Measurements from ENCODE around the gene FAM110D. TPM values are rescaled to one million over a fixed set of nuclear protein-coding genes. Genes with fewer than 3 reads are reported as not detected.

FAM110D gene
- total RNA-seq, 1 experiment from 2014 or later = 0.55 TPM

- Mint-ChIP-seq H3K36me3 (0 out of 2 replicates have a peak, but pooled peaks cover 5% of the 10 kb centered on the region), H3K9me3 (no peaks in the 10 kb centered on the region), H3K27me3 (ENCODE audit: low read depth) (no peaks in the 10 kb centered on the region), H3K4me3 (no peak overlapping the region), H3K4me1 (peaks cover 10% of the 10 kb centered on the region), H3K27ac (no peak overlapping the region)
- DNase-seq (ENCODE audit: low spot score) (no peak), ATAC-seq (no peak)
- ChIA-PET CTCF (interaction anchor here (1.1 to 3.6 kb wide), 4 partner anchors 9 to 104 kb away, joined by 3 to 25 read pairs (median 6); partner anchors contain the start of genes CATSPER4 and ZNF593), POLR2A (no interaction called here)
- TF ChIP-seq NR3C1 (CRISPR knock-in tag; conservative IDR thresholded peaks at IDR 0.05; ENCODE audit: low read depth) (no peak), HMGA2 (CRISPR knock-in tag; IDR thresholded peaks at IDR 0.05) (no peak), ZNF425 (CRISPR knock-in tag; conservative IDR thresholded peaks at IDR 0.05) (no peak), ATF1 (CRISPR knock-in tag; IDR thresholded peaks at IDR 0.05) (no peak), ZNF263 (CRISPR knock-in tag; IDR thresholded peaks at IDR 0.05; ENCODE audit: low read depth) (no peak), PRDM15 (CRISPR knock-in tag; IDR thresholded peaks at IDR 0.05) (no peak), RORB (CRISPR knock-in tag; IDR thresholded peaks at IDR 0.05) (no peak), IRF1 (CRISPR knock-in tag; IDR thresholded peaks at IDR 0.05) (no peak), FOXP1 (CRISPR knock-in tag; IDR thresholded peaks at IDR 0.05; ENCODE audit: borderline replicate concordance) (no peak), ZNF532 (CRISPR knock-in tag; IDR thresholded peaks at IDR 0.05; ENCODE audit: borderline replicate concordance) (no peak)
Observed at GRCh38 chr1:26181586-26182382, 22.9 kb downstream of the FAM110D start.

- POLR2A ChIA-PET = no interaction called here
- ATAC-seq (no peak), DNase-seq (ENCODE audit: low spot score) (no peak)
- H3K27me3 Mint-ChIP-seq (ENCODE audit: low read depth) = no peaks in the 10 kb centered on the region
- H3K27ac Mint-ChIP-seq = no peak overlapping the region
- H3K36me3 Mint-ChIP-seq = 0 out of 2 replicates have a peak, but pooled peaks cover 5% of the 10 kb centered on the region
- TF ChIP-seq HMGA2 (CRISPR knock-in tag; IDR thresholded peaks at IDR 0.05) = no peak
- CTCF ChIA-PET = interaction anchor here (1.1 to 3.6 kb wide), 3 partner anchors 8 to 51 kb away, joined by 3 to 25 read pairs (median 4); partner anchors contain the start of genes CATSPER4 and ZNF593
- no peaks in the 10 kb centered on the region for H3K9me3 Mint-ChIP-seq
- no peak overlapping the region for H3K4me3 Mint-ChIP-seq
- peaks cover 8% of the 10 kb centered on the region for H3K4me1 Mint-ChIP-seq
Observed at GRCh38 chr1:26182383-26182696, 23.5 kb downstream of the FAM110D start.
